Cerebellar cortex (tissue), 1 donor: ENCODE data around the gene SPRED1.

Source experiments
- DNase-seq: peaks from one replicate; pipeline ENCODE4 v3.0.0-alpha.2; 2015; ENCODE audit warnings: low spot score

Gene SPRED1

GRCh38 chr15:38362355-38362754, 109.7 kb downstream of the SPRED1 start:
- no peak for DNase-seq

GRCh38 chr15:38367476-38367875, 114.8 kb downstream of the SPRED1 start:
- DNase-seq: no peak

- DNase-seq: no peak
These were observed 117.4 kb downstream of the SPRED1 start for GRCh38 chr15:38369936-38370478.

GRCh38 chr15:38373016-38373415, 120.4 kb downstream of the SPRED1 start:
- no peak for DNase-seq

- DNase-seq: no peak
These were observed 121.4 kb downstream of the SPRED1 start for GRCh38 chr15:38374029-38374428.

GRCh38 chr15:38374556-38374955, 121.9 kb downstream of the SPRED1 start:
- no peak for DNase-seq

- DNase-seq: no peak
These were observed 123.4 kb downstream of the SPRED1 start for GRCh38 chr15:38376081-38376480.

- no peak for DNase-seq
These were observed 125.0 kb downstream of the SPRED1 start for GRCh38 chr15:38377636-38378035.

- no peak for DNase-seq
These were observed 125.5 kb downstream of the SPRED1 start for GRCh38 chr15:38378161-38378560.

- DNase-seq: peak; percentile 59
These were observed 137.4 kb downstream of the SPRED1 start for GRCh38 chr15:38389924-38390542.

- DNase-seq: no peak
These were observed 138.6 kb downstream of the SPRED1 start for GRCh38 chr15:38391191-38391590.

GRCh38 chr15:38398134-38398533, 145.5 kb downstream of the SPRED1 start:
- no peak for DNase-seq

- no peak for DNase-seq
These were observed 148.5 kb downstream of the SPRED1 start for GRCh38 chr15:38401106-38401505.

- no peak for DNase-seq
These were observed 149.1 kb downstream of the SPRED1 start for GRCh38 chr15:38401701-38402100.

GRCh38 chr15:38406436-38406835, 153.8 kb downstream of the SPRED1 start:
- DNase-seq: no peak
